Measurements from ENCODE around the gene POLE. TPM values are rescaled to one million over a fixed set of nuclear protein-coding genes. Genes with fewer than 3 reads are reported as not detected.
A peak's percentile ranks its signal among the peaks of the same experiment; 100 is the strongest.

The POLE gene
- total RNA-seq, 2 donors from 2014 or later, result 34.5 to 96.1 TPM

DNA sequence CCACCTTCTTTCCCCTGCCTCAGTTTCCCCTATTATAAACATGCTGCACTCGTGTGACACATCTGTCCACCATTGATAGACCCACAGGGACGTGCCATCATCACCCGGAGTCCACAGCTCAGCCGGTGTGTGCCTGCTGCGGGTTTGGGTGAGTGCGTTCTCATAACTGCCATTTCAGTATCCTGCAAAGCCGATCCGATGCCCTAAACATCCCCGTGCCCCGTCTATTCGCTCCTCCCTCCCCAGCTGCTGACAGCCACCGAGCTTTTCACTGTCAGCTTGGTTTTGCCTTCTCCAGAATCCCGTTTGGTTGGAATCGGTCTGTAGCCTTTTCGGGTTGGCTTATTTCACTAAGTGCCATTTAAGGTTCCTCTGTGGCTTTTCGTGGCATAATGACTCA lies 80.7 kb downstream of the POLE start:
- H3K36me3 ChIP-seq, result no peaks in the 10 kb centered on the region
- H3K27ac ChIP-seq, result no peak overlapping the region
- no peak overlapping the region for H3K9ac ChIP-seq (ENCODE audit: low read depth in 2 of 2, low read length in 2 of 2)
- no peaks in the 10 kb centered on the region for H3K9me3 ChIP-seq
- peaks cover 36% of the 10 kb centered on the region for H3K27me3 ChIP-seq
- TF ChIP-seq, protein P1, sequence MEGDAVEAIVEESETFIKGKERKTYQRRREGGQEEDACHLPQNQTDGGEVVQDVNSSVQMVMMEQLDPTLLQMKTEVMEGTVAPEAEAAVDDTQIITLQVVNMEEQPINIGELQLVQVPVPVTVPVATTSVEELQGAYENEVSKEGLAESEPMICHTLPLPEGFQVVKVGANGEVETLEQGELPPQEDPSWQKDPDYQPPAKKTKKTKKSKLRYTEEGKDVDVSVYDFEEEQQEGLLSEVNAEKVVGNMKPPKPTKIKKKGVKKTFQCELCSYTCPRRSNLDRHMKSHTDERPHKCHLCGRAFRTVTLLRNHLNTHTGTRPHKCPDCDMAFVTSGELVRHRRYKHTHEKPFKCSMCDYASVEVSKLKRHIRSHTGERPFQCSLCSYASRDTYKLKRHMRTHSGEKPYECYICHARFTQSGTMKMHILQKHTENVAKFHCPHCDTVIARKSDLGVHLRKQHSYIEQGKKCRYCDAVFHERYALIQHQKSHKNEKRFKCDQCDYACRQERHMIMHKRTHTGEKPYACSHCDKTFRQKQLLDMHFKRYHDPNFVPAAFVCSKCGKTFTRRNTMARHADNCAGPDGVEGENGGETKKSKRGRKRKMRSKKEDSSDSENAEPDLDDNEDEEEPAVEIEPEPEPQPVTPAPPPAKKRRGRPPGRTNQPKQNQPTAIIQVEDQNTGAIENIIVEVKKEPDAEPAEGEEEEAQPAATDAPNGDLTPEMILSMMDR (IDR thresholded peaks at IDR 0.05), result no peak
- peaks cover 9% of the 10 kb centered on the region for H3K4me1 ChIP-seq
- intact Hi-C loops (cut with DNase I), result no loop called here
- no peak for DNase-seq
- H3K4me3 ChIP-seq, result no peak overlapping the region

DNA sequence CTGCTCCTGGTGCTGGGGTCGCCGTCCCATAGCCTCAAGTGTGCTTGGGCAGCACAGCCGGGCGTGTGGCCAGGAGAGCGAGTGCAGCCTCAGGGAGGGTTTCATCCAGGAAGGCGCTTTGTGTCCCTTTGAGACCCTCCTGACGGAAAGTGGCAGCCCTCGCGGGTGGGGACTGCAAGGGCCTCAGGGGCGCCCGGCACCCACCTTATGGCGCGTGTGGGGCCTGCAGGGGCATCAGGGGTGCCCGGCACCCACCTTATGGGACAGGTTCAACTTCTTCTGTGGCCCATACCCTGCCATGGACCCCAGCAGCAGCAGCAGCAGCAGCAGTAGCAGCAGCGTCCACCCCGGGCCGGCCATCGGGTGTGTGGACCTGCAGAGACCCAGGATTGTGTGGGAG lies 81.2 kb downstream of the POLE start:
- DNase-seq, result no peak
- TF ChIP-seq, protein P1 (IDR thresholded peaks at IDR 0.05), result no peak

GRCh38 chr12:132604668-132605441 lies 82.3 kb downstream of the POLE start:
- Histone ChIP-seq H3K9ac (ENCODE audit: low read depth in 2 of 2, low read length in 2 of 2) (no peak overlapping the region), H3K27ac (no peak overlapping the region), H3K4me3 (no peak overlapping the region), H3K36me3 (no peaks in the 10 kb centered on the region), H3K9me3 (no peaks in the 10 kb centered on the region), H3K4me1 (peaks cover 9% of the 10 kb centered on the region), H3K27me3 (peaks cover 43% of the 10 kb centered on the region)
- TF ChIP-seq, protein P1 (IDR thresholded peaks at IDR 0.05), result no peak
- intact Hi-C loops (cut with DNase I), result no loop called here
- no peak for DNase-seq

More for the DNA sequence above, 81.2 kb downstream of the POLE start:
- Histone ChIP-seq H3K36me3 (no peaks in the 10 kb centered on the region), H3K9me3 (no peaks in the 10 kb centered on the region), H3K9ac (ENCODE audit: low read depth in 2 of 2, low read length in 2 of 2) (no peak overlapping the region), H3K4me1 (peaks cover 9% of the 10 kb centered on the region), H3K27me3 (peaks cover 42% of the 10 kb centered on the region), H3K27ac (no peak overlapping the region), H3K4me3 (no peak overlapping the region)
- intact Hi-C loops (cut with DNase I), result no loop called here

- Histone ChIP-seq H3K27me3 (peaks cover 40% of the 10 kb centered on the region), H3K4me3 (peak overlapping the region; percentile 4), H3K9me3 (no peaks in the 10 kb centered on the region), H3K36me3 (no peaks in the 10 kb centered on the region), H3K4me1 (peaks cover 9% of the 10 kb centered on the region), H3K9ac (ENCODE audit: low read depth in 2 of 2, low read length in 2 of 2) (peak overlapping the region in 1 of 2 donors; percentile 47), H3K27ac (no peak overlapping the region)
- TF ChIP-seq, protein P1 (IDR thresholded peaks at IDR 0.05), result no peak
- intact Hi-C loops (cut with DNase I), result no loop called here
- DNase-seq, result no peak
These were observed 83.0 kb downstream of the POLE start for GRCh38 chr12:132604151-132604618.

- DNase-seq, result no peak
- Histone ChIP-seq H3K27me3 (peaks cover 43% of the 10 kb centered on the region), H3K9ac (ENCODE audit: low read depth in 2 of 2, low read length in 2 of 2) (peak overlapping the region; percentile 14 to 47), H3K27ac (no peak overlapping the region), H3K9me3 (no peaks in the 10 kb centered on the region), H3K4me3 (peak overlapping the region; percentile 4), H3K4me1 (peaks cover 9% of the 10 kb centered on the region), H3K36me3 (no peaks in the 10 kb centered on the region)
- intact Hi-C loops (cut with DNase I), result no loop called here
- TF ChIP-seq, protein P1 (IDR thresholded peaks at IDR 0.05), result no peak
These were observed 83.6 kb downstream of the POLE start for GRCh38 chr12:132603240-132604150.

Measured in colonic mucosa (tissue), 4 donors.